WTC11 (cell line): ENCODE results near the gene PCBP3.

Source experiments
- CTCF ChIP-seq: fragments of 200-600 bp; IDR thresholded peaks from 2 replicates; pipeline ENCODE4 v1.8.0; 2022; ENCODE audit warnings: antibody characterized with exemption
- ELF4 ChIP-seq: sonication (generic); formaldehyde crosslinking; IDR thresholded peaks from 2 replicates; pipeline ENCODE4 v1.8.1; 2022; ENCODE audit warnings: low read depth, mild to moderate bottlenecking, moderate library complexity, missing genetic modification reagents
- ESRRA ChIP-seq: sonication (generic); formaldehyde crosslinking; IDR thresholded peaks from 2 replicates; pipeline ENCODE4 v1.8.1; 2022; ENCODE audit warnings: mild to moderate bottlenecking, missing genetic modification reagents, borderline replicate concordance
- MAX ChIP-seq: sonication (generic); formaldehyde crosslinking; IDR thresholded peaks from 2 replicates; pipeline ENCODE4 v1.8.0; 2022; ENCODE audit warnings: mild to moderate bottlenecking, missing genetic modification reagents
- MLX ChIP-seq: sonication (generic); formaldehyde crosslinking; IDR thresholded peaks from 2 replicates; pipeline ENCODE4 v1.8.1; 2023; ENCODE audit warnings: mild to moderate bottlenecking, missing genetic modification reagents, moderate library complexity
- NFE2L1 ChIP-seq: sonication (generic); formaldehyde crosslinking; IDR thresholded peaks from 2 replicates; pipeline ENCODE4 v1.8.1; 2023; ENCODE audit warnings: missing genetic modification reagents
- TEAD4 ChIP-seq: sonication (generic); formaldehyde crosslinking; IDR thresholded peaks from 2 replicates; pipeline ENCODE4 v1.8.0; 2022; ENCODE audit warnings: mild to moderate bottlenecking, missing genetic modification reagents
- ZNF138 ChIP-seq: sonication (generic); formaldehyde crosslinking; conservative IDR thresholded peaks from 2 replicates; pipeline ENCODE4 v1.8.1; 2022; ENCODE audit warnings: mild to moderate bottlenecking, moderate library complexity, missing genetic modification reagents
- ZNF423 ChIP-seq: fragments of 250-450 bp; sonication (Bioruptor Pico); IDR thresholded peaks from 2 replicates; pipeline ENCODE4 v2.1.2; 2022; ENCODE audit warnings: mild to moderate bottlenecking, moderate library complexity
- ZSCAN18 ChIP-seq: fragments of 250-450 bp; sonication (Bioruptor Pico); IDR thresholded peaks from 2 replicates; pipeline ENCODE4 v2.1.2; 2022; ENCODE audit warnings: mild to moderate bottlenecking, moderate library complexity

DNA sequence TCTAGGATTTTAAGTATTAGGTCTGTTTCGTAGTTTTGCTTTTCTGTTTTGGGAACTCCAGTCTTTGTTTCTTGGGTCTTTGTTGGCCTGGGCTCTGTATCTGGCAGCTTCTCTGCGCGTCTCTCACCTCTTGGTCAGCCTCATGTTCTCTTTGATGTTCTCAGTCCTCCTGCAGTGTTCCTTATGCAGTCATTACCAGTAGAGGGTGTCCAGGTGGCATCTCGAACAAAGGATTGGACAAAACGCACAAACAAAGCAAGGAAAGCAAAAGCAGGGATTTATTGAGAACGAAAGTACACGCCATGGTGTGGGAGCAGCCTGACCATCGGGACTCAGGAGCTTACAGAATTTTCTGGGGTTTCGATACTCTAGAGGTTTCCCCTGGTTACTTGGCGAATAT, 204.3 kb downstream of the PCBP3 start:
- no peak for TF ChIP-seq ZNF138
- no peak for TF ChIP-seq TEAD4 (CRISPR knock-in tag)
- no peak for TF ChIP-seq ZSCAN18
- TF ChIP-seq NFE2L1 (CRISPR knock-in tag): no peak
- no peak for TF ChIP-seq ZNF423
- no peak for TF ChIP-seq CTCF
- no peak for TF ChIP-seq ELF4 (CRISPR knock-in tag)
- TF ChIP-seq MLX (CRISPR knock-in tag): no peak
- no peak for TF ChIP-seq MAX (CRISPR knock-in tag)
- no peak for TF ChIP-seq ESRRA
